ENCODE measurements around the gene SPAG17.

DNA sequence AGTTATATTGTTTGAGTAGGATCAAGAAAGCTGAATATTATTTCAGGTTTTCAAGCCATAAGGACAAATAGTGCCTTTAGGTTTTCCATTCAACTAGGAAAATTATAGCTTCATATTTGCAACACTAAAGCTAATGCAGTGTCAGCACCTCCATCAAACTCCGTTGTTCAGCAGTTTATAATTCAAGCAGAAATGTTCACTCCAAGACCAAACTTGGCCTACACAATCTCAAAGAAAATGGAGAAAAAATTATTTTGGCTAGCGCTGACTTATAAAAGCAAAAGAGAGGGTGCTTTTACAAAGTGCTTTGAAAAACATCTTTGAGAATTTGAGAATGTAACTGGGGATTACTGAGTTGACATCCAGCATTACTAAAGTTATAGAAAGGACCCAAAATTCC is 1.4 kb downstream of the SPAG17 start:
- TF ChIP-seq, protein P1, sequence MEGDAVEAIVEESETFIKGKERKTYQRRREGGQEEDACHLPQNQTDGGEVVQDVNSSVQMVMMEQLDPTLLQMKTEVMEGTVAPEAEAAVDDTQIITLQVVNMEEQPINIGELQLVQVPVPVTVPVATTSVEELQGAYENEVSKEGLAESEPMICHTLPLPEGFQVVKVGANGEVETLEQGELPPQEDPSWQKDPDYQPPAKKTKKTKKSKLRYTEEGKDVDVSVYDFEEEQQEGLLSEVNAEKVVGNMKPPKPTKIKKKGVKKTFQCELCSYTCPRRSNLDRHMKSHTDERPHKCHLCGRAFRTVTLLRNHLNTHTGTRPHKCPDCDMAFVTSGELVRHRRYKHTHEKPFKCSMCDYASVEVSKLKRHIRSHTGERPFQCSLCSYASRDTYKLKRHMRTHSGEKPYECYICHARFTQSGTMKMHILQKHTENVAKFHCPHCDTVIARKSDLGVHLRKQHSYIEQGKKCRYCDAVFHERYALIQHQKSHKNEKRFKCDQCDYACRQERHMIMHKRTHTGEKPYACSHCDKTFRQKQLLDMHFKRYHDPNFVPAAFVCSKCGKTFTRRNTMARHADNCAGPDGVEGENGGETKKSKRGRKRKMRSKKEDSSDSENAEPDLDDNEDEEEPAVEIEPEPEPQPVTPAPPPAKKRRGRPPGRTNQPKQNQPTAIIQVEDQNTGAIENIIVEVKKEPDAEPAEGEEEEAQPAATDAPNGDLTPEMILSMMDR (IDR thresholded peaks at IDR 0.05; ENCODE audit: low read depth, low read length, poor library complexity, severe bottlenecking): no peak
- TF ChIP-seq EZH2phosphoT487 (IDR thresholded peaks at IDR 0.05; ENCODE audit: borderline replicate concordance, low read length): no peak

Measured in DOHH2 (cell line).